GM06990 (cell line): Measurements from ENCODE around the gene N4BP2.

Experiments
- DNase-seq: peaks from one replicate; pipeline ENCODE4 v3.0.0-alpha.2; 2011; ENCODE audit not compliant: insufficient read length; ENCODE audit errors: extremely low read depth
- H3K27me3 ChIP-seq: replicated peaks from 2 replicates; pipeline ENCODE4 v1.6.0; 2011; ENCODE audit warnings: low read length; ENCODE audit not compliant: control insufficient read depth, insufficient read depth
- H3K36me3 ChIP-seq: 2 replicates; pipeline ENCODE4 v1.5.1; 2011; ENCODE audit warnings: low read length; ENCODE audit not compliant: control insufficient read depth, insufficient read depth
- H3K4me3 ChIP-seq: replicated peaks from 2 replicates; pipeline ENCODE4 v1.5.1; 2011; ENCODE audit warnings: low read depth, mild to moderate bottlenecking, control low read depth, low read length
- TF ChIP-seq, protein P1 (sequence below): IDR thresholded peaks from 2 replicates; pipeline ENCODE4 v1.5.1; 2011; ENCODE audit warnings: low read length, control low read depth, mild to moderate bottlenecking, inconsistent platforms; ENCODE audit not compliant: insufficient read depth, poor library complexity, severe bottlenecking

The N4BP2 gene

DNA sequence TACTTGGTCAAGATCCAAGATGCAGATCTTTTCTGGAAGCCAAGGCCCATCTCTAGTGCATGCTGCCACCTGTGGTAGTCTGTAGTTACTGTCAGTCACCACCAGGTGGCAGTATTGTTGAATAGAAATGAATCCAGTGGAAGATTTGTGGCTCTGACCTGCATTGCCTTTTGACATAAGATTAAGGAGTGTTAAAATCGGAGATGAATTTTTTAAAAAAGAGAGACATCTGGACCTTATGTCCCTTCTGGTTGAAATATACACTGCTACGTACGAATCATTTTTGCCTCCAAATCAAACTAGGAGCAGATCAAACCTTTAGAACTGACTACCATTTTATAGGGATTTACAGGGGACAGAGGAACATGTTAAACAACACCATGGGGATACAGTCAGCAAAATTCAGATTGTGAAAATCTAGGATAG, 93.3 kb downstream of the N4BP2 start:
- no peaks in the 10 kb centered on the region for H3K36me3 ChIP-seq
- DNase-seq: peak; percentile 59
- TF ChIP-seq, protein P1, sequence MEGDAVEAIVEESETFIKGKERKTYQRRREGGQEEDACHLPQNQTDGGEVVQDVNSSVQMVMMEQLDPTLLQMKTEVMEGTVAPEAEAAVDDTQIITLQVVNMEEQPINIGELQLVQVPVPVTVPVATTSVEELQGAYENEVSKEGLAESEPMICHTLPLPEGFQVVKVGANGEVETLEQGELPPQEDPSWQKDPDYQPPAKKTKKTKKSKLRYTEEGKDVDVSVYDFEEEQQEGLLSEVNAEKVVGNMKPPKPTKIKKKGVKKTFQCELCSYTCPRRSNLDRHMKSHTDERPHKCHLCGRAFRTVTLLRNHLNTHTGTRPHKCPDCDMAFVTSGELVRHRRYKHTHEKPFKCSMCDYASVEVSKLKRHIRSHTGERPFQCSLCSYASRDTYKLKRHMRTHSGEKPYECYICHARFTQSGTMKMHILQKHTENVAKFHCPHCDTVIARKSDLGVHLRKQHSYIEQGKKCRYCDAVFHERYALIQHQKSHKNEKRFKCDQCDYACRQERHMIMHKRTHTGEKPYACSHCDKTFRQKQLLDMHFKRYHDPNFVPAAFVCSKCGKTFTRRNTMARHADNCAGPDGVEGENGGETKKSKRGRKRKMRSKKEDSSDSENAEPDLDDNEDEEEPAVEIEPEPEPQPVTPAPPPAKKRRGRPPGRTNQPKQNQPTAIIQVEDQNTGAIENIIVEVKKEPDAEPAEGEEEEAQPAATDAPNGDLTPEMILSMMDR: peak; percentile 64
- no peak overlapping the region for H3K4me3 ChIP-seq
- H3K27me3 ChIP-seq: no peaks in the 10 kb centered on the region

DNA sequence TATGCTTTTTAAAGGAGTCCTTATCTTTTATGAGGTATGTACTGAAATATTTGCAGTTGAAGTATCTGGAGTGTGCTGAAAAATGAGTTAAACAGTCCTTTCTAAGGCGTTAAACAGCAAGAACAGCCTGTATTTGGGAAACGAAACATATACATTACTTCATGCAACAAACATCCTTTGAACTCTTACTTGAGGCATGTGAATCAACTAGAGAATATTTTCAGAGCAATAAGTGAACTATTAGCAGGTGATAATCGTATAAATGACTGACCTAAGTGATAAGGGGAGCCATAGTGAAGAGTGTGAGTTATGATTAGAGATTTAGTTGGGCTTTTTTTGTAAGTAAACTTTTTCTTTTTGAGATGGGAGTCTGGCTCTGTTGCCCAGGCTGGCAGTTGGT, 94.3 kb downstream of the N4BP2 start:
- TF ChIP-seq, protein P1: no peak
- no peaks in the 10 kb centered on the region for H3K27me3 ChIP-seq
- DNase-seq: no peak
- no peak overlapping the region for H3K4me3 ChIP-seq
- no peaks in the 10 kb centered on the region for H3K36me3 ChIP-seq

DNA sequence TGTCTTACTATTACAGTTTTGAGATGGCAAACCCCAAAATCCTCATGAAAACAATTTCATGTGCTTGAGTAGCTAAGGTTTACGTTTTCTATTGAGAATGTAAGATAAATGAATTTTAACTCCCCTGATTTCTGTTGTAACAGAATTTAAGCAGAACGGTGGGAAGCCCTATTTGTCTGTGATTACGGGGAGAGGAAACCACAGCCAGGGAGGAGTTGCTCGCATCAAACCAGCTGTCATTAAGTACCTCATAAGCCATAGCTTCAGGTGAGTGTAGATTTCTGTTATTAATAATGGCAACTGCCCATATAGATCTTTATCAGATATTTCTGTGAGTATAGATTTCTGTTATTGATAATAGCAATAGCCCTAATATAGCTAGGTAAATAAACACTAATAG, 96.0 kb downstream of the N4BP2 start:
- Histone ChIP-seq H3K4me3 (no peak overlapping the region), H3K36me3 (no peaks in the 10 kb centered on the region), H3K27me3 (no peaks in the 10 kb centered on the region)
- TF ChIP-seq, protein P1: no peak
- DNase-seq: no peak

DNA sequence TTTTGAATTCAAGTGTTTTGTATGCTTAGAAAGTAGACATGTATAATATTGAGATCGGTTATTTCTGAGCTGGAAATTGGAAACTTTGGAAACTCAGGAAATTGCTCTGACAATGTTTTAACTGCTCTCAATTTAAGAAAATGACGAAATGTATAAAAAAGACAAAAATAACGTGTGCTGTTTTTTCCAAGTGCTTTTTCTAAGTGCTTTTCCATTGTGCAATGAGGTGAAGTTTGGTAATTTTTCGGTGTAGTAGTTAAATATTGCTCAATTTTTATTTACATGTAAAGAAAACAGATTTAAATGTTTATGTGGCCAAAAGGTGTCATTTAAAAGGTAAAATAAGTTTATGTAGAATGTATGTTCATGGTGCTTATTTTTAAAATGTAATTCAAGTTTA, 100.8 kb downstream of the N4BP2 start:
- TF ChIP-seq, protein P1: no peak
- no peaks in the 10 kb centered on the region for H3K36me3 ChIP-seq
- H3K27me3 ChIP-seq: no peaks in the 10 kb centered on the region
- no peak overlapping the region for H3K4me3 ChIP-seq
- no peak for DNase-seq

DNA sequence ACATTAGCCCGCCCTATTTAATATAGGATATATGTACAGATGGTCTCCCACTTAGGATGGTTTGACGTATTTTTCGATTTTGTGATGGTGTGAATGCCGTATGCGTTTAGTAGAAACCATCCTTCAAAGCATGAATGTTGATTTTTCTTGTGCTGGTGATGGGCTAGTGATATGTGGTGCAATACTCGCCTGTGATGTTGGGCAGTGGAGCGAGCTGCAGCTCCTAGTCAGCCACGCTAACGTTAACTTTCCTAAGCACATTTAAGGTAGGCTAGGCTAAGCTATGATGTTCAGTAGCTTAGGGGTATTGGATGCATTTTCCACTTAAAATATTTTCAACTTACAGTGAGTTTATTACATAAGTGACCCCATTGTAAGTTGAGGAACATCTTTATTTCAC, 103.6 kb downstream of the N4BP2 start:
- TF ChIP-seq, protein P1: no peak
- Histone ChIP-seq H3K4me3 (no peak overlapping the region), H3K36me3 (no peaks in the 10 kb centered on the region), H3K27me3 (no peaks in the 10 kb centered on the region)
- no peak for DNase-seq

DNA sequence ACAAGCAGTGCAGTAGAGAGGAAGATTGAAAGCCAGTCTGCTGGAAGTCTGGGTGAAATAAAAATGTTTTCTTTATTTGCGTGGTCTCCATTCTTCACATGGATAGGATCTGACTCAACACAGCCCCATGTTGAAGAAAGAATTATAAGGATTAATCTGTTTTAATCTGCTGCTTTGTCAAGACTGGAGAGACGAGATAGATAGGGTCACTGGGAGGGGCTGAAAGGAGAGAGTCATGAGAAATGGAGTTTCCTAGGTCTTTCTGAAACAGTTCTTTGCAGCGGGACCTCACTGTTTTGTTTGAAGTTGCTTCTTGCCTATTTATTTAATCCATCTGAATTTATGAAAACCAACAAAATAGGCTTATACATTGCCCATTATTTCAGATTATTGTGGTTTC, 107.8 kb downstream of the N4BP2 start:
- Histone ChIP-seq H3K27me3 (no peaks in the 10 kb centered on the region), H3K36me3 (no peaks in the 10 kb centered on the region), H3K4me3 (no peak overlapping the region)
- no peak for DNase-seq
- TF ChIP-seq, protein P1: no peak
